ENCODE data around the gene UBE2Q1.

- TF ChIP-seq EZH2phosphoT487 (IDR thresholded peaks at IDR 0.05; ENCODE audit: insufficient read depth, low read depth) (no peak), EZH2 (IDR thresholded peaks at IDR 0.05; ENCODE audit: insufficient read depth, poor library complexity, severe bottlenecking) (no peak)
Measured at GRCh38 chr1:154586231-154586630, 27.8 kb upstream of the UBE2Q1 start.

Measured in GM23248 (cell line).